ENCODE results near the gene ZNF423. TPM values are rescaled to one million over a fixed set of nuclear protein-coding genes. Genes with fewer than 3 reads are reported as not detected.

ZNF423 gene
- total RNA-seq, 1 experiment from 2014 or later, result 0.49 TPM

DNA sequence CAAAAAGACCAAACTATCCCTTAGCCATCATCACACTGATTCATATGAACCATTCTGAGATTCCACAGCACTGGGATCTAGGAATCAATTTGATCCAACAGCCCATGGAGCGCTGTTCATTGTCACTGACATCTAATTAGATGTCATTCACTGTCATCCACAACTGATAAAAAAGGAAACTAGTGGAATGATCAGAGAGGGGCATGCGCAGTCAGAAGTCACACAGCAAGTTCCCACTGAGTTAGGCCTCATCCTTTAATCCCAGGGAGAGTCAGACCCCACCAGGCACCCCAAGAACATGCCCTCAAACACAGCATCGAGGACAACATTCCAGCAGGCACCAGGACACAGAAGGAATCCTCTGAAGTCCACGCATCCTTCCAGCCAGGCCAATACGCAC lies 88.5 kb downstream of the ZNF423 start:
- intact Hi-C loops (cut with micrococcal nuclease; ENCODE audit: unreplicated experiment), result no loop called here
- H3K9me3 ChIP-seq (ENCODE audit: control insufficient read depth, insufficient read depth, low read depth, low read length), result no peaks in the 10 kb centered on the region
- ChIA-PET CTCF (no interaction called here), POLR2A (no interaction called here)
- DNase-seq (ENCODE audit: low read depth, low spot score) (no peak), ATAC-seq (no peak)
- H3K27me3 ChIP-seq (ENCODE audit: control insufficient read depth, insufficient read depth, low read length), result no peaks in the 10 kb centered on the region
- no peak overlapping the region for H3K27ac ChIP-seq (ENCODE audit: low read length)
- H3K4me3 ChIP-seq (ENCODE audit: low read depth in 2 of 2, low read length in 2 of 2), result no peak overlapping the region
- H3K4me1 ChIP-seq (ENCODE audit: control insufficient read depth, insufficient read depth, low read length), result no peaks in the 10 kb centered on the region
- in situ Hi-C loops (cut with HindIII; ENCODE audit: low pct_unique_long_range_greater_than_20kb, low sequenced_read_pairs), result no loop called here
- no TSS peak for BruUV-seq (replicated peaks)
- TF ChIP-seq, protein P1, sequence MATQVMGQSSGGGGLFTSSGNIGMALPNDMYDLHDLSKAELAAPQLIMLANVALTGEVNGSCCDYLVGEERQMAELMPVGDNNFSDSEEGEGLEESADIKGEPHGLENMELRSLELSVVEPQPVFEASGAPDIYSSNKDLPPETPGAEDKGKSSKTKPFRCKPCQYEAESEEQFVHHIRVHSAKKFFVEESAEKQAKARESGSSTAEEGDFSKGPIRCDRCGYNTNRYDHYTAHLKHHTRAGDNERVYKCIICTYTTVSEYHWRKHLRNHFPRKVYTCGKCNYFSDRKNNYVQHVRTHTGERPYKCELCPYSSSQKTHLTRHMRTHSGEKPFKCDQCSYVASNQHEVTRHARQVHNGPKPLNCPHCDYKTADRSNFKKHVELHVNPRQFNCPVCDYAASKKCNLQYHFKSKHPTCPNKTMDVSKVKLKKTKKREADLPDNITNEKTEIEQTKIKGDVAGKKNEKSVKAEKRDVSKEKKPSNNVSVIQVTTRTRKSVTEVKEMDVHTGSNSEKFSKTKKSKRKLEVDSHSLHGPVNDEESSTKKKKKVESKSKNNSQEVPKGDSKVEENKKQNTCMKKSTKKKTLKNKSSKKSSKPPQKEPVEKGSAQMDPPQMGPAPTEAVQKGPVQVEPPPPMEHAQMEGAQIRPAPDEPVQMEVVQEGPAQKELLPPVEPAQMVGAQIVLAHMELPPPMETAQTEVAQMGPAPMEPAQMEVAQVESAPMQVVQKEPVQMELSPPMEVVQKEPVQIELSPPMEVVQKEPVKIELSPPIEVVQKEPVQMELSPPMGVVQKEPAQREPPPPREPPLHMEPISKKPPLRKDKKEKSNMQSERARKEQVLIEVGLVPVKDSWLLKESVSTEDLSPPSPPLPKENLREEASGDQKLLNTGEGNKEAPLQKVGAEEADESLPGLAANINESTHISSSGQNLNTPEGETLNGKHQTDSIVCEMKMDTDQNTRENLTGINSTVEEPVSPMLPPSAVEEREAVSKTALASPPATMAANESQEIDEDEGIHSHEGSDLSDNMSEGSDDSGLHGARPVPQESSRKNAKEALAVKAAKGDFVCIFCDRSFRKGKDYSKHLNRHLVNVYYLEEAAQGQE (IDR thresholded peaks at IDR 0.05; ENCODE audit: insufficient read depth in 1 of 2, low read depth in 2 of 2, low read length in 1 of 2), result no peak
- TF ChIP-seq TCF7L2 (IDR thresholded peaks at IDR 0.05; ENCODE audit: low read depth, low read length) (no peak), SIN3A (IDR thresholded peaks at IDR 0.05; ENCODE audit: borderline replicate concordance, insufficient read depth, low read depth, low read length) (no peak), CTCF (IDR thresholded peaks at IDR 0.05) (no peak), POLR2AphosphoS5 (IDR thresholded peaks at IDR 0.05; ENCODE audit: low read depth, low read length) (no peak)
- H3K36me3 ChIP-seq (ENCODE audit: control insufficient read depth, insufficient read depth, low read length), result no peaks in the 10 kb centered on the region

GRCh38 chr16:49766225-49766624 lies 89.7 kb downstream of the ZNF423 start:
- H3K9me3 ChIP-seq (ENCODE audit: control insufficient read depth, insufficient read depth, low read depth, low read length), result no peaks in the 10 kb centered on the region
- H3K27me3 ChIP-seq (ENCODE audit: control insufficient read depth, insufficient read depth, low read length), result no peaks in the 10 kb centered on the region
- H3K4me3 ChIP-seq (ENCODE audit: low read depth in 2 of 2, low read length in 2 of 2), result no peak overlapping the region
- no peak for TF ChIP-seq TCF7L2 (IDR thresholded peaks at IDR 0.05; ENCODE audit: low read depth, low read length)
- TF ChIP-seq CTCF (IDR thresholded peaks at IDR 0.05), result no peak
- TF ChIP-seq SIN3A (IDR thresholded peaks at IDR 0.05; ENCODE audit: borderline replicate concordance, insufficient read depth, low read depth, low read length), result no peak
- TF ChIP-seq POLR2AphosphoS5 (IDR thresholded peaks at IDR 0.05; ENCODE audit: low read depth, low read length), result no peak
- TF ChIP-seq, protein P1 (IDR thresholded peaks at IDR 0.05; ENCODE audit: insufficient read depth in 1 of 2, low read depth in 2 of 2, low read length in 1 of 2), result no peak
- intact Hi-C loops (cut with micrococcal nuclease; ENCODE audit: unreplicated experiment) (no loop called here), in situ Hi-C loops (cut with HindIII; ENCODE audit: low pct_unique_long_range_greater_than_20kb, low sequenced_read_pairs) (no loop called here)
- H3K36me3 ChIP-seq (ENCODE audit: control insufficient read depth, insufficient read depth, low read length), result no peaks in the 10 kb centered on the region
- H3K4me1 ChIP-seq (ENCODE audit: control insufficient read depth, insufficient read depth, low read length), result no peaks in the 10 kb centered on the region
- CTCF ChIA-PET, result interaction anchor here (0.5 kb wide), 1 partner anchor 105 kb away, joined by 5 read pairs; no protein-coding TSS in a partner anchor
- ATAC-seq (no peak), DNase-seq (ENCODE audit: low read depth, low spot score) (no peak)
- H3K27ac ChIP-seq (ENCODE audit: low read length), result no peak overlapping the region
- no TSS peak for BruUV-seq (replicated peaks)
- POLR2A ChIA-PET, result no interaction called here
